ENCODE data around the gene CDH24.

Gene CDH24

GRCh38 chr14:23045419-23046357 lies 11.6 kb downstream of the CDH24 start:
- no peak for DNase-seq (ENCODE audit: low read depth in 4 of 4, low spot score in 1 of 4)

- no peak for DNase-seq (ENCODE audit: low read depth in 4 of 4, low spot score in 1 of 4)
Measured at GRCh38 chr14:23044840-23045239, 12.5 kb downstream of the CDH24 start.

GRCh38 chr14:23043754-23044153 lies 13.6 kb downstream of the CDH24 start:
- no peak for DNase-seq (ENCODE audit: low read depth in 4 of 4, low spot score in 1 of 4)

GRCh38 chr14:23043145-23043544 lies 14.2 kb downstream of the CDH24 start:
- no peak for DNase-seq (ENCODE audit: low read depth in 4 of 4, low spot score in 1 of 4)

GRCh38 chr14:23042162-23042965 lies 15.0 kb downstream of the CDH24 start, which contains the start of gene PSMB11:
Gene PSMB11, plus strand, starts transcription at chr14:23042212. Its CDS starts 14 bp downstream, at chr14:23042226.
- no peak for DNase-seq (ENCODE audit: low read depth in 4 of 4, low spot score in 1 of 4)

- DNase-seq (ENCODE audit: low read depth in 4 of 4, low spot score in 1 of 4): no peak
Measured at GRCh38 chr14:23041729-23042128, 15.6 kb downstream of the CDH24 start.

GRCh38 chr14:23040100-23040499 lies 17.2 kb downstream of the CDH24 start:
- DNase-seq (ENCODE audit: low read depth in 4 of 4, low spot score in 1 of 4): no peak

- no peak for DNase-seq (ENCODE audit: low read depth in 4 of 4, low spot score in 1 of 4)
Measured at GRCh38 chr14:23035303-23036144, 21.8 kb downstream of the CDH24 start.

- DNase-seq (ENCODE audit: low read depth in 4 of 4, low spot score in 1 of 4): peak; percentile 64 to 83 (median 72)
Measured at GRCh38 chr14:23034498-23035302, 22.6 kb downstream of the CDH24 start, which contains the start of gene PSMB5. Gene PSMB5, minus strand, starts transcription at chr14:23034900. Its CDS starts 19 bp downstream, at chr14:23034881.

GRCh38 chr14:23033801-23034497 lies 23.4 kb downstream of the CDH24 start:
- DNase-seq (ENCODE audit: low read depth in 4 of 4, low spot score in 1 of 4): no peak

- no peak for DNase-seq (ENCODE audit: low read depth in 4 of 4, low spot score in 1 of 4)
Measured at GRCh38 chr14:23033251-23033727, 24.0 kb downstream of the CDH24 start.

- DNase-seq (ENCODE audit: low read depth in 4 of 4, low spot score in 1 of 4): no peak
Measured at GRCh38 chr14:23030936-23031335, 26.4 kb downstream of the CDH24 start.

GRCh38 chr14:23028799-23029198 lies 28.5 kb downstream of the CDH24 start:
- no peak for DNase-seq (ENCODE audit: low read depth in 4 of 4, low spot score in 1 of 4)

- no peak for DNase-seq (ENCODE audit: low read depth in 4 of 4, low spot score in 1 of 4)
Measured at GRCh38 chr14:23025151-23025814, 32.0 kb downstream of the CDH24 start.

- DNase-seq (ENCODE audit: low read depth in 4 of 4, low spot score in 1 of 4): no peak
Measured at GRCh38 chr14:23024612-23025075, 32.7 kb downstream of the CDH24 start.

- DNase-seq (ENCODE audit: low read depth in 4 of 4, low spot score in 1 of 4): no peak
Measured at GRCh38 chr14:23023795-23024152, 33.5 kb downstream of the CDH24 start.

GRCh38 chr14:23023022-23023794 lies 34.1 kb downstream of the CDH24 start:
- DNase-seq (ENCODE audit: low read depth in 4 of 4, low spot score in 1 of 4): no peak

- no peak for DNase-seq (ENCODE audit: low read depth in 4 of 4, low spot score in 1 of 4)
Measured at GRCh38 chr14:23021889-23022442, 35.4 kb downstream of the CDH24 start.
